Endodermal cell (in vitro differentiated cells): Measurements from ENCODE around the gene SLC25A41. TPM values are rescaled to one million over a fixed set of nuclear protein-coding genes. Genes with fewer than 3 reads are reported as not detected.
A peak's percentile ranks its signal among the peaks of the same experiment; 100 is the strongest.

Experiments used
- DNase-seq: peaks from one replicate; pipeline ENCODE4 v3.0.0-alpha.2; 2017
- H3K27ac ChIP-seq: 2 replicates; pipeline ENCODE4 v1.5.1; 2013; ENCODE audit warnings: mild to moderate bottlenecking, low read depth, low read length, moderate library complexity
- H3K27me3 ChIP-seq: 2 replicates; pipeline ENCODE4 v1.6.1; 2013; ENCODE audit warnings: mild to moderate bottlenecking, low read length, moderate library complexity; ENCODE audit not compliant: insufficient read depth, control insufficient read depth, poor library complexity, severe bottlenecking
- H3K36me3 ChIP-seq: 2 replicates; pipeline ENCODE4 v1.7.0; 2013; ENCODE audit warnings: mild to moderate bottlenecking, low read length, moderate library complexity; ENCODE audit not compliant: control insufficient read depth, insufficient read depth
- H3K4me1 ChIP-seq: one replicate; pipeline ENCODE4 v1.7.0; 2013; ENCODE audit warnings: low read length; ENCODE audit not compliant: control insufficient read depth, insufficient read depth
- H3K4me3 ChIP-seq: 2 replicates; pipeline ENCODE4 v1.5.1; 2013; ENCODE audit warnings: mild to moderate bottlenecking, low read length, moderate library complexity
- H3K9ac ChIP-seq: 2 replicates; pipeline ENCODE4 v1.6.1; 2013; ENCODE audit warnings: mild to moderate bottlenecking, low read length, moderate library complexity; ENCODE audit not compliant: poor library complexity, severe bottlenecking; ENCODE audit errors: extremely low read depth
- H3K9me3 ChIP-seq: 2 replicates; pipeline ENCODE4 v1.6.1; 2013; ENCODE audit warnings: mild to moderate bottlenecking, low read length, moderate library complexity; ENCODE audit not compliant: control insufficient read depth
- H3K27ac Mint-ChIP-seq: 2 replicates; pipeline ENCODE4 v1.8.0; 2020; ENCODE audit warnings: mixed read lengths
- H3K27me3 Mint-ChIP-seq: 2 replicates; pipeline ENCODE4 v1.8.0; 2021; ENCODE audit warnings: mild to moderate bottlenecking, mixed read lengths; ENCODE audit not compliant: insufficient read depth
- H3K36me3 Mint-ChIP-seq: 2 replicates; pipeline ENCODE4 v1.8.0; 2020; ENCODE audit warnings: low read depth, mixed read lengths
- H3K4me1 Mint-ChIP-seq: 2 replicates; pipeline ENCODE4 v1.8.0; 2020; ENCODE audit warnings: mixed read lengths
- H3K4me3 Mint-ChIP-seq: 2 replicates; pipeline ENCODE4 v1.8.0; 2020; ENCODE audit warnings: mild to moderate bottlenecking, moderate library complexity, mixed read lengths
- H3K9me3 Mint-ChIP-seq: 2 replicates; pipeline ENCODE4 v1.8.0; 2020; ENCODE audit warnings: mild to moderate bottlenecking, mixed read lengths
- WGBS, 2 experiments: methylation state at CpG; one replicate each; pipeline versions ENCODE4 v1.1.5 to v1.1.7; 2013; ENCODE audit warnings: missing lambda C conversion rate in 2 of 2, mixed read lengths in 1 of 2; ENCODE audit not compliant: insufficient coverage in 1 of 2, insufficient read length in 1 of 2; 5-methylcytosine and 5-hydroxymethylcytosine counted together
- total RNA-seq, 2 donors: library from RNA; stranded (reverse); fragmentation: NEBNext Ultra II Directional in 1 of 2; extraction: Animal tissue kit (Norgen Biotek cat#: 25700) in 1 of 2; gene quantifications; 2 replicates in 1 of 2; 3 replicates in 1 of 2; pipeline ENCODE4 v1.2.1, GENCODE V29; 2021
- TF ChIP-seq, protein P1 (sequence below): fragments of 200-600 bp; sonication (generic); conservative IDR thresholded peaks from 2 replicates; pipeline ENCODE4 v1.5.0; 2021; ENCODE audit warnings: antibody characterized with exemption, mild to moderate bottlenecking

The SLC25A41 gene
- total RNA-seq, 2 donors from 2014 or later, result 0.46 TPM; not detected in 1

DNA sequence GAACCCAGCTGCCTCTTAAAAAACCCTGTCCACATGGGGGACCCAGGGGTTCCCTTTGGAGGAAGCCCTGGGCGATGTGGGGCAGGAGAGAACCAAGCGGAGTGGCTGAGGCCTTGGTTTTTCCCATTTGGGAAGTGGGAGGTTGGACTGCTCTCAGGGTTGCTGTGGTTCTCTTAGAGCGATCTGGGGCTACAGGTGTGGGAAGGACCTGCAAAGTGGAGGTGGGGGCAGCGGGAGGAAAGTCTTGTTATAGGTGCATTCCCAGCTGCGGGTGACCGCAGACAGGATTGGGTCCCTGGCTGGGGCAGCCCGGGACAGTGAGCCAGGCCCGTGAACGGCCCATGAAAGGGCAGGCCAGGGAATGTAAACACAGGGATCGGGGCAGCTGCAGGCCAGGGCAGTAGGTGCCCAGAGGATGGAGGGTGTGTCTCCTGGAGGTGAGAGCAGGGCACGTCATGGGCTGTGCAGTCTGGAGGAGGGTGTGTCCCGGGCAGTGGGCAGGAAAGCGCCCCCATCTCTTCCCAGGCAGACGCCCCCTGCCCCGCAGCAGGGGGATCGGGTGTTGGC, 25.2 kb upstream of the SLC25A41 start:
- Histone ChIP-seq H3K9ac (peak overlapping the region; percentile 30), H3K27me3 (peaks cover 4% of the 10 kb centered on the region), H3K4me1 (no peaks in the 10 kb centered on the region), H3K27ac (no peak overlapping the region), H3K36me3 (peaks cover 24% of the 10 kb centered on the region), H3K4me3 (peak overlapping the region; percentile 87), H3K9me3 (peaks cover 19% of the 10 kb centered on the region)
- H3K27ac Mint-ChIP-seq, result peak overlapping the region; percentile 52
- peaks cover 22% of the 10 kb centered on the region for H3K27me3 Mint-ChIP-seq
- H3K4me1 Mint-ChIP-seq, result peaks cover 7% of the 10 kb centered on the region
- peaks cover 17% of the 10 kb centered on the region for H3K9me3 Mint-ChIP-seq
- TF ChIP-seq, protein P1, sequence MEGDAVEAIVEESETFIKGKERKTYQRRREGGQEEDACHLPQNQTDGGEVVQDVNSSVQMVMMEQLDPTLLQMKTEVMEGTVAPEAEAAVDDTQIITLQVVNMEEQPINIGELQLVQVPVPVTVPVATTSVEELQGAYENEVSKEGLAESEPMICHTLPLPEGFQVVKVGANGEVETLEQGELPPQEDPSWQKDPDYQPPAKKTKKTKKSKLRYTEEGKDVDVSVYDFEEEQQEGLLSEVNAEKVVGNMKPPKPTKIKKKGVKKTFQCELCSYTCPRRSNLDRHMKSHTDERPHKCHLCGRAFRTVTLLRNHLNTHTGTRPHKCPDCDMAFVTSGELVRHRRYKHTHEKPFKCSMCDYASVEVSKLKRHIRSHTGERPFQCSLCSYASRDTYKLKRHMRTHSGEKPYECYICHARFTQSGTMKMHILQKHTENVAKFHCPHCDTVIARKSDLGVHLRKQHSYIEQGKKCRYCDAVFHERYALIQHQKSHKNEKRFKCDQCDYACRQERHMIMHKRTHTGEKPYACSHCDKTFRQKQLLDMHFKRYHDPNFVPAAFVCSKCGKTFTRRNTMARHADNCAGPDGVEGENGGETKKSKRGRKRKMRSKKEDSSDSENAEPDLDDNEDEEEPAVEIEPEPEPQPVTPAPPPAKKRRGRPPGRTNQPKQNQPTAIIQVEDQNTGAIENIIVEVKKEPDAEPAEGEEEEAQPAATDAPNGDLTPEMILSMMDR, result peak; percentile 18
- WGBS, 2 experiments, result 53 to 58% methylated on average over 13 to 16 of the region's 16 CpGs
- H3K4me3 Mint-ChIP-seq, result peak overlapping the region; percentile 69
- peaks cover 27% of the 10 kb centered on the region for H3K36me3 Mint-ChIP-seq
- peak; percentile 60 for DNase-seq

DNA sequence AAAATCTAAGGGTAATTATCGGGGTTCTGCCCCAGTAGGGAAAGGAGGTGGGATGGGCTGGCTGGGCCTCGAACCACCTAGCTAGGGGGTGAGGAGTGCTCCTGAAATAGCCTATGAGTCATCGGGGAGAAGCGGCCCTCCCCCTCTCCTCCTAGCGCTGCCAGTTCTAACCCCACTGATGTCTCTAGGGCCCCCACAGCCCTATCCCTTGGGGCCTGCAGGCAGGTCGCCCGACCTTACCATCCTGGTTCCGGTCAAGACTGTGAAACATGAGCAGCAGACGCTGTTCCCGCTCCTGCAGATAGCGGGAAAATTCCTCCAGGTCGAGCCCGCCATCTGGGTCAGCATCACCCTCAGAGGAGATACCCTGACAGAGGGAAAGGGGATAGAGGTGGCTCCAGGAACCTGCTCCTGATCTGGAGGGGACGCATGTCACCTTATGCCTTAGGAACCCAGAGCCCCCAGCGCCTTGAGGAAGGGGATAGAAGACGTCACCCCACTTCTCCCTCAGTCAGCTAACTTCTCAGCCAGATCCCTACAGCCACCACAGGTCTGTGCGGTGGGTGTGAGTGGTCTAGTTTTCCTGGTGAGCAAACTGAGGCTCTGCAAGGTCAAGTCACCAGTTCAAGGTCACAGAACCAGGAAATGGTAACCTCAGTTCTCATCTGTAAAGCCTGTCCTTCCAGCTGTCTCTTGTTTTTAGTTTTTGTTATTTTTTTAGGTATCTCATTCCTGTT, 24.6 kb upstream of the SLC25A41 start:
- no peak overlapping the region for H3K27ac Mint-ChIP-seq
- H3K9ac ChIP-seq, result no peak overlapping the region
- H3K9me3 ChIP-seq, result peaks cover 26% of the 10 kb centered on the region
- peaks cover 24% of the 10 kb centered on the region for H3K9me3 Mint-ChIP-seq
- no peak for DNase-seq
- peaks cover 7% of the 10 kb centered on the region for H3K4me1 Mint-ChIP-seq
- H3K4me3 ChIP-seq, result peak overlapping the region; percentile 87
- WGBS, 2 experiments, result 85 to 89% methylated on average over 12 to 17 of the region's 17 CpGs
- H3K36me3 ChIP-seq, result peaks cover 30% of the 10 kb centered on the region
- H3K27ac ChIP-seq, result no peak overlapping the region
- peaks cover 22% of the 10 kb centered on the region for H3K27me3 Mint-ChIP-seq
- peaks cover 33% of the 10 kb centered on the region for H3K36me3 Mint-ChIP-seq
- H3K4me1 ChIP-seq, result no peaks in the 10 kb centered on the region
- peaks cover 4% of the 10 kb centered on the region for H3K27me3 ChIP-seq
- TF ChIP-seq, protein P1, result no peak
- H3K4me3 Mint-ChIP-seq, result peak overlapping the region; percentile 69

DNA sequence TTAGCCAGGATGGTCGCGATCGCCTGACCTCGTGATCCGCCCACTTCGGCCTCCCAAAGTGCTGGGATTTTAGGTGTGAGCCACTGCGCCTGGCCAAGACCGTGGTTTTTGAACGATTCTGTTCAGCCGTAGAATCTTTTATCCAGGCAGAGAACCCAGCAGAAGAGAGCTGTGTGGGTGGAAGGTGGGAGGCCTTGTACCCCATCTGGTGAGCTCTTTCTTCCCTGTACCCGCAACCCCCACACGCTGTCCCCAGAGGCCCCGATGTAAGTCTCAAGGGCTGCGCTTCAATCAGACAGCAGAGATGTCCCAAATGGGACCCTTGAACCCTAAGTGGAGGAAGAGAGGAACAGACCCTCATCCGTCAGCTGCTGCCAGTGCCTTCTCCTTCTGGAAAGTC, 22.4 kb upstream of the SLC25A41 start:
- Mint-ChIP-seq H3K27me3 (peaks cover 10% of the 10 kb centered on the region), H3K4me3 (no peak overlapping the region), H3K4me1 (peaks cover 7% of the 10 kb centered on the region), H3K9me3 (peaks cover 28% of the 10 kb centered on the region), H3K36me3 (peaks cover 47% of the 10 kb centered on the region), H3K27ac (no peak overlapping the region)
- TF ChIP-seq, protein P1, result no peak
- H3K4me1 ChIP-seq, result no peaks in the 10 kb centered on the region
- H3K4me3 ChIP-seq, result no peak overlapping the region
- 95 to 96% methylated on average over 14 to 15 of the region's 15 CpGs for WGBS, 2 experiments
- peaks cover 31% of the 10 kb centered on the region for H3K9me3 ChIP-seq
- DNase-seq, result no peak
- no peaks in the 10 kb centered on the region for H3K27me3 ChIP-seq
- no peak overlapping the region for H3K9ac ChIP-seq
- no peak overlapping the region for H3K27ac ChIP-seq
- peaks cover 39% of the 10 kb centered on the region for H3K36me3 ChIP-seq
